Stimulated activated CD4-positive, alpha-beta T cell treated with anti-CD3 and anti-CD28 coated beads, Interleukin-12 subunit alpha, Interleukin-12 subunit beta, amount 100 ng/mL, for 4 hours (primary cell): Measurements from ENCODE around the gene NCAPG.

Experiments
- DNase-seq: peaks from one replicate; pipeline ENCODE4 v3.0.0-alpha.2; 2020

Gene NCAPG

GRCh38 chr4:17810260-17811077 is at the start of gene NCAPG, which contains the start of gene DCAF16:
Gene NCAPG, plus strand, starts transcription at chr4:17810979. Its CDS starts 99 bp downstream, at chr4:17811078.
Gene DCAF16, minus strand, starts transcription at chr4:17810757. Its CDS starts 6,616 bp downstream, at chr4:17804141.
- peak; percentile 98 for DNase-seq

- no peak for DNase-seq
Measured at GRCh38 chr4:17761062-17761461, 49.7 kb upstream of the NCAPG start.

GRCh38 chr4:17762726-17763125 is 48.1 kb upstream of the NCAPG start:
- DNase-seq, result no peak

GRCh38 chr4:17763416-17763815 is 47.4 kb upstream of the NCAPG start:
- DNase-seq, result no peak

GRCh38 chr4:17763931-17764330 is 46.8 kb upstream of the NCAPG start:
- DNase-seq, result no peak

GRCh38 chr4:17765514-17766286 is 45.1 kb upstream of the NCAPG start:
- no peak for DNase-seq

- DNase-seq, result no peak
Measured at GRCh38 chr4:17766826-17767458, 43.8 kb upstream of the NCAPG start.

GRCh38 chr4:17769406-17770174 is 41.2 kb upstream of the NCAPG start:
- no peak for DNase-seq

GRCh38 chr4:17770845-17771244 is 39.9 kb upstream of the NCAPG start:
- no peak for DNase-seq

GRCh38 chr4:17771284-17771908 is 39.4 kb upstream of the NCAPG start:
- no peak for DNase-seq

GRCh38 chr4:17773135-17773698 is 37.6 kb upstream of the NCAPG start:
- DNase-seq, result no peak

- DNase-seq, result no peak
Measured at GRCh38 chr4:17778431-17778830, 32.3 kb upstream of the NCAPG start.

- no peak for DNase-seq
Measured at GRCh38 chr4:17780501-17781299, 30.1 kb upstream of the NCAPG start.

- DNase-seq, result no peak
Measured at GRCh38 chr4:17781300-17782287, 29.2 kb upstream of the NCAPG start, which contains the start of gene FAM184B. Gene FAM184B, minus strand, starts transcription at chr4:17781621. Its CDS starts 322 bp downstream, at chr4:17781299.

- DNase-seq, result no peak
Measured at GRCh38 chr4:17785858-17786257, 24.9 kb upstream of the NCAPG start.

GRCh38 chr4:17786567-17786966 is 24.2 kb upstream of the NCAPG start:
- no peak for DNase-seq

- DNase-seq, result no peak
Measured at GRCh38 chr4:17787315-17787714, 23.5 kb upstream of the NCAPG start.

- DNase-seq, result no peak
Measured at GRCh38 chr4:17788956-17789355, 21.8 kb upstream of the NCAPG start.

- DNase-seq, result no peak
Measured at GRCh38 chr4:17794730-17795129, 16.0 kb upstream of the NCAPG start.

- DNase-seq, result no peak
Measured at GRCh38 chr4:17797808-17798207, 13.0 kb upstream of the NCAPG start.
